Uterus (tissue), 4 donors: ENCODE measurements around the gene ELF2. TPM values are rescaled to one million over a fixed set of nuclear protein-coding genes. Genes with fewer than 3 reads are reported as not detected.

ENCODE experiments used
- DNase-seq, 2 donors: peaks; one replicate each; pipeline ENCODE4 v3.0.0-alpha.2; 2019 to 2020
- H3K27ac ChIP-seq, 2 donors: fragments of 200-600 bp; sonication (generic); 1 replicate in 1 of 2; 2 replicates in 1 of 2; pipeline ENCODE4 v1.5.1; 2016 to 2018
- H3K27me3 ChIP-seq, 2 donors: fragments of 200-600 bp; sonication (generic); one replicate each; pipeline ENCODE4 v1.5.1; 2018 to 2019; ENCODE audit warnings: control low read depth in 1 of 2
- H3K36me3 ChIP-seq, 2 donors: fragments of 200-600 bp; sonication (generic); one replicate each; pipeline ENCODE4 v1.5.1; 2019; ENCODE audit warnings: control low read depth in 1 of 2
- H3K4me1 ChIP-seq, 2 donors: fragments of 200-600 bp; sonication (generic); one replicate each; pipeline ENCODE4 v1.5.1; 2018 to 2019; ENCODE audit warnings: control low read depth in 1 of 2
- H3K4me3 ChIP-seq, 2 donors: fragments of 200-600 bp; sonication (generic); 1 replicate in 1 of 2; 2 replicates in 1 of 2; pipeline ENCODE4 v1.5.1; 2018 to 2019; ENCODE audit warnings: mild to moderate bottlenecking in 1 of 2
- H3K9me3 ChIP-seq, 2 donors: fragments of 200-600 bp; sonication (generic); one replicate each; pipeline ENCODE4 v1.5.1; 2019; ENCODE audit warnings: control low read depth in 1 of 2
- CTCF ChIP-seq, 4 experiments: fragments of 200-600 bp in 2 of 4; fragments of 450-650 bp in 2 of 4; sonication (generic) in 2 of 4; IDR thresholded peaks; one replicate each; pipeline ENCODE4 v1.5.1; 2016 to 2019; ENCODE audit warnings: antibody characterized with exemption in 4 of 4, mild to moderate bottlenecking in 2 of 4, moderate library complexity in 1 of 4
- POLR2A ChIP-seq, 2 donors: fragments of 450-650 bp; IDR thresholded peaks; one replicate each; pipeline ENCODE4 v1.6.1; 2016; ENCODE audit warnings: antibody characterized with exemption in 2 of 2, mild to moderate bottlenecking in 1 of 2, moderate library complexity in 1 of 2
- intact Hi-C: fragments of 100-400 bp; cut with DNase I; formaldehyde crosslinking; loops from one replicate; pipeline ENCODE4 v1.15.1; 2023; ENCODE audit warnings: low total_unique reads
- total RNA-seq, 4 donors: library from RNA; depleted of rRNA in 3 of 4; stranded (reverse); fragments of >200 nt in 3 of 4; gene quantifications; one replicate each; pipeline versions ENCODE4 v1.1.0 to v1.2.4, GENCODE V29; 2014 to 2023
- donor health status: DM: yes; HTN: yes; CAD: no.

Gene ELF2
- total RNA-seq, 4 donors from 2014 or later = 65.8 to 103 (median 86.0) TPM

- H3K4me3 ChIP-seq = no peak overlapping the region
- H3K36me3 ChIP-seq = no peaks in the 10 kb centered on the region
- intact Hi-C loops = no loop called here
- no peaks in the 10 kb centered on the region for H3K4me1 ChIP-seq
- no peaks in the 10 kb centered on the region for H3K27me3 ChIP-seq
- TF ChIP-seq POLR2A (IDR thresholded peaks at IDR 0.05) = no peak
- no peak for TF ChIP-seq CTCF (IDR thresholded peaks at IDR 0.05)
- no peak overlapping the region for H3K27ac ChIP-seq
- DNase-seq = no peak
- H3K9me3 ChIP-seq = no peaks in the 10 kb centered on the region
Measured at GRCh38 chr4:139054791-139055505, 122.1 kb downstream of the ELF2 start.

GRCh38 chr4:139053909-139054308, 123.1 kb downstream of the ELF2 start:
- H3K36me3 ChIP-seq = no peaks in the 10 kb centered on the region
- intact Hi-C loops = no loop called here
- no peaks in the 10 kb centered on the region for H3K4me1 ChIP-seq
- no peak for DNase-seq
- H3K4me3 ChIP-seq = no peak overlapping the region
- no peaks in the 10 kb centered on the region for H3K27me3 ChIP-seq
- TF ChIP-seq CTCF (IDR thresholded peaks at IDR 0.05) (no peak), POLR2A (IDR thresholded peaks at IDR 0.05) (no peak)
- no peaks in the 10 kb centered on the region for H3K9me3 ChIP-seq
- no peak overlapping the region for H3K27ac ChIP-seq

DNA sequence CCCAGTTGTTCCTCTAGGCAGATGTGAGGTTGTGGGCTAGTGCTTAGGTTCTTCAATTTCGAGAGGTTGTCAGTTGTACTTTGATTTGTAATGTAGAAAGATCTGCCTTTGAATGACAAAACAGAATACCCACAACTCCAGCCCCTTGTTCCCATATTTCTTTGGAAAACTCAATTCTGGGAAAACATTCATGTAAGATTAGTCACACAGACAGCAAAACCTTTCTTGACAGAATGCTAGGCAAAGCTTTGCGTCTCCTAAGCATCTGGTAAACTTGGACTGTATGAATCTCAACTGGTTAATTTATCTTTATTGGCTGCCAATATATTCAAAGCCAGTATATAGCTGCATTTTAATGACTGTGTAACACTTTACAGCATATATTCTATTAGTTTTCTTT, 126.6 kb downstream of the ELF2 start:
- intact Hi-C loops = no loop called here
- no peaks in the 10 kb centered on the region for H3K27me3 ChIP-seq
- no peak overlapping the region for H3K4me3 ChIP-seq
- TF ChIP-seq CTCF (IDR thresholded peaks at IDR 0.05) = no peak
- H3K27ac ChIP-seq = no peak overlapping the region
- DNase-seq = no peak
- no peaks in the 10 kb centered on the region for H3K36me3 ChIP-seq
- H3K4me1 ChIP-seq = no peaks in the 10 kb centered on the region
- no peaks in the 10 kb centered on the region for H3K9me3 ChIP-seq

- no peak for TF ChIP-seq POLR2A (IDR thresholded peaks at IDR 0.05)
- TF ChIP-seq CTCF (IDR thresholded peaks at IDR 0.05) = no peak
- Histone ChIP-seq H3K4me1 (no peaks in the 10 kb centered on the region), H3K36me3 (no peaks in the 10 kb centered on the region), H3K27ac (no peak overlapping the region), H3K4me3 (no peak overlapping the region), H3K9me3 (no peaks in the 10 kb centered on the region), H3K27me3 (no peaks in the 10 kb centered on the region)
- DNase-seq = no peak
- intact Hi-C loops = no loop called here
Measured at GRCh38 chr4:139048026-139048425, 129.0 kb downstream of the ELF2 start.

GRCh38 chr4:139044291-139044690, 132.7 kb downstream of the ELF2 start:
- TF ChIP-seq CTCF (IDR thresholded peaks at IDR 0.05) (no peak), POLR2A (IDR thresholded peaks at IDR 0.05) (no peak)

More at GRCh38 chr4:139044291-139044690, 132.7 kb downstream of the ELF2 start:
- DNase-seq = no peak
- H3K27ac ChIP-seq = no peak overlapping the region
- no peaks in the 10 kb centered on the region for H3K27me3 ChIP-seq
- intact Hi-C loops = no loop called here
- H3K4me3 ChIP-seq = no peak overlapping the region
- H3K9me3 ChIP-seq = no peaks in the 10 kb centered on the region
- H3K36me3 ChIP-seq = no peaks in the 10 kb centered on the region
- no peaks in the 10 kb centered on the region for H3K4me1 ChIP-seq
